OCI-LY7 (cell line): ENCODE measurements around the gene VWA8. TPM values are rescaled to one million over a fixed set of nuclear protein-coding genes. Genes with fewer than 3 reads are reported as not detected.

Experiments
- BruUV-seq: library from RNA; stranded (reverse); fragments of 400-500 nt; replicated peaks from 2 replicates; lab custom pipeline; 2021; lab: Mats Ljungman, UMichigan
- CTCF ChIA-PET: fragments of 300-600 bp; sonication (Branson Sonifier 250); formaldehyde crosslinking; loops from one replicate; lab custom pipeline; 2022; ENCODE audit warnings: antibody characterized with exemption; ENCODE audit not compliant: unreplicated experiment; lab: Charles Lee
- POLR2A ChIA-PET: fragments of 300-600 bp; sonication (Branson Sonifier 250); formaldehyde crosslinking; loops from one replicate; lab custom pipeline; 2022; ENCODE audit warnings: antibody characterized with exemption; lab: Charles Lee
- DNase-seq: peaks from one replicate; pipeline ENCODE4 v3.0.0-alpha.2; 2015; ENCODE audit warnings: low spot score
- H2AFZ ChIP-seq: fragments of 200-600 bp; sonication (generic), shearing (Covaris generic); 2 replicates; pipeline ENCODE4 v1.6.1; 2014; ENCODE audit warnings: mild to moderate bottlenecking, antibody characterized with exemption, low read length, moderate library complexity
- H3K27ac ChIP-seq: fragments of 200-600 bp; sonication (generic); 2 replicates; pipeline ENCODE4 v1.5.1; 2014; ENCODE audit warnings: mixed run types, low read depth, mild to moderate bottlenecking, moderate library complexity, low read length, inconsistent platforms; ENCODE audit not compliant: poor library complexity, severe bottlenecking
- H3K36me3 ChIP-seq: fragments of 200-600 bp; sonication (generic); 2 replicates; pipeline ENCODE4 v1.6.1; 2014; ENCODE audit warnings: mild to moderate bottlenecking, antibody characterized with exemption, low read length, moderate library complexity, mixed read lengths; ENCODE audit not compliant: insufficient read depth
- H3K4me1 ChIP-seq: fragments of 200-600 bp; sonication (generic); 2 replicates; pipeline ENCODE4 v1.5.1; 2014; ENCODE audit warnings: mild to moderate bottlenecking, low read length; ENCODE audit not compliant: insufficient read depth, poor library complexity, severe bottlenecking
- H3K4me2 ChIP-seq: fragments of 200-600 bp; sonication (generic); 2 replicates; pipeline ENCODE4 v1.6.1; 2014; ENCODE audit warnings: mild to moderate bottlenecking, low read length
- H3K4me3 ChIP-seq: fragments of 200-600 bp; sonication (generic); 2 replicates; pipeline ENCODE4 v1.5.1; 2014; ENCODE audit warnings: mild to moderate bottlenecking, low read depth, low read length; ENCODE audit not compliant: poor library complexity, severe bottlenecking
- H3K79me2 ChIP-seq: fragments of 200-600 bp; sonication (generic); 2 replicates; pipeline ENCODE4 v1.6.1; 2016; ENCODE audit warnings: low read depth, mild to moderate bottlenecking, low read length, moderate library complexity, mixed read lengths; ENCODE audit not compliant: insufficient read depth
- H3K9me2 ChIP-seq: fragments of 200-600 bp; sonication (generic); 2 replicates; pipeline ENCODE4 v1.6.1; 2016; ENCODE audit warnings: mild to moderate bottlenecking, low read length, mixed read lengths; ENCODE audit not compliant: insufficient read depth
- H3K9me3 ChIP-seq: fragments of 200-600 bp; sonication (generic); 2 replicates; pipeline ENCODE4 v1.6.1; 2014; ENCODE audit warnings: mild to moderate bottlenecking, mixed run types, low read length, mixed read lengths
- H4K20me1 ChIP-seq: fragments of 200-600 bp; sonication (generic); 2 replicates; pipeline ENCODE4 v1.6.1; 2014; ENCODE audit warnings: mild to moderate bottlenecking, antibody characterized with exemption, low read length, moderate library complexity, mixed read lengths; ENCODE audit not compliant: insufficient read depth
- CTCF ChIP-seq: fragments of 200-600 bp; sonication (generic); conservative IDR thresholded peaks from 2 replicates; pipeline ENCODE4 v1.5.1; 2014; ENCODE audit warnings: mild to moderate bottlenecking, antibody characterized with exemption, low read length, moderate library complexity, mixed read lengths
- EZH2phosphoT487 ChIP-seq: fragments of 200-600 bp; sonication (generic); IDR thresholded peaks from 2 replicates; pipeline ENCODE4 v1.6.1; 2018; ENCODE audit warnings: low read depth, borderline replicate concordance, mild to moderate bottlenecking, mixed run types, antibody characterized with exemption, low read length, moderate library complexity, mixed read lengths
- intact Hi-C: fragments of 100-400 bp; cut with micrococcal nuclease; formaldehyde crosslinking; loops from one replicate; pipeline ENCODE4 v1.10.0; 2022; ENCODE audit not compliant: unreplicated experiment
- total RNA-seq, 2 experiments: library from RNA; depleted of rRNA in 1 of 2; stranded (reverse); fragments of >200 nt in 1 of 2; shearing (Covaris generic) in 1 of 2; gene quantifications; 2 replicates each; pipeline ENCODE4 v1.2.3, GENCODE V29; 2014 to 2022

The VWA8 gene
- total RNA-seq, 2 experiments from 2014 or later, result 26.4 to 31.5 TPM

GRCh38 chr13:41961466-41961760 lies 504 bp upstream of the VWA8 start:
- peak overlapping the region; percentile 71 for H3K4me2 ChIP-seq
- intact Hi-C loops, result loop anchor here (1.0 to 2.0 kb wide), 2 partner anchors 45 to 79 kb away; no protein-coding TSS in a partner anchor
- H4K20me1 ChIP-seq, result no peaks in the 10 kb centered on the region
- BruUV-seq, result TSS peak; percentile 89
- H3K9me2 ChIP-seq, result no peaks in the 10 kb centered on the region
- peak overlapping the region; percentile 60 for H3K27ac ChIP-seq
- H3K36me3 ChIP-seq, result 0 out of 2 replicates have a peak, but pooled peaks cover 4% of the 10 kb centered on the region
- peaks cover 39% of the 10 kb centered on the region; the same call in 1 of the 2 replicates for H3K79me2 ChIP-seq
- no peak for DNase-seq
- ChIA-PET CTCF (no interaction called here), POLR2A (interaction anchor here (0.6 to 2.9 kb wide), 17 partner anchors 9 to 501 kb away, joined by 3 to 21 read pairs (median 5); no protein-coding TSS in a partner anchor)
- peak overlapping the region; percentile 99 for H2AFZ ChIP-seq
- peaks cover 27% of the 10 kb centered on the region for H3K4me1 ChIP-seq
- TF ChIP-seq CTCF, result no peak
- no peak for TF ChIP-seq EZH2phosphoT487
- H3K4me3 ChIP-seq, result peak overlapping the region; percentile 92
- H3K9me3 ChIP-seq, result no peaks in the 10 kb centered on the region

- H3K36me3 ChIP-seq, result peaks cover 12% of the 10 kb centered on the region; the same call in 1 of the 2 replicates
- CTCF ChIA-PET, result no interaction called here
- POLR2A ChIA-PET, result interaction anchor here (0.6 to 2.9 kb wide), 13 partner anchors 7 to 262 kb away, joined by 3 to 21 read pairs (median 5); no protein-coding TSS in a partner anchor
- no peak for TF ChIP-seq CTCF
- no peak for TF ChIP-seq EZH2phosphoT487
- H4K20me1 ChIP-seq, result no peaks in the 10 kb centered on the region
- intact Hi-C loops, result loop anchor here (2.0 kb wide), 1 partner anchor 43 kb away; no protein-coding TSS in a partner anchor
- H3K4me1 ChIP-seq, result peaks cover 35% of the 10 kb centered on the region
- no peaks in the 10 kb centered on the region for H3K9me2 ChIP-seq
- H3K4me3 ChIP-seq, result peak overlapping the region; percentile 92
- TSS peak; percentile 60 for BruUV-seq
- no peaks in the 10 kb centered on the region for H3K9me3 ChIP-seq
- H3K27ac ChIP-seq, result peak overlapping the region; percentile 60
- peak overlapping the region; percentile 99 for H2AFZ ChIP-seq
- peak overlapping the region; percentile 71 for H3K4me2 ChIP-seq
- peak; percentile 41 for DNase-seq
- H3K79me2 ChIP-seq, result peaks cover 51% of the 10 kb centered on the region; the same call in 1 of the 2 replicates
Observed at GRCh38 chr13:41960211-41960636, 685 bp downstream of the VWA8 start.

- CTCF ChIA-PET, result no interaction called here
- DNase-seq, result no peak
- TF ChIP-seq EZH2phosphoT487 (no peak), CTCF (no peak)
- Histone ChIP-seq H3K4me2 (no peak overlapping the region), H2AFZ (no peak overlapping the region), H3K27ac (no peak overlapping the region), H3K79me2 (peaks cover 90% of the 10 kb centered on the region; the same call in 1 of the 2 replicates), H3K4me3 (no peak overlapping the region), H3K4me1 (peaks cover 39% of the 10 kb centered on the region), H4K20me1 (0 out of 2 replicates have a peak, but pooled peaks cover 8% of the 10 kb centered on the region), H3K36me3 (peaks cover 12% of the 10 kb centered on the region; the same call in 1 of the 2 replicates), H3K9me3 (no peaks in the 10 kb centered on the region), H3K9me2 (no peaks in the 10 kb centered on the region)
- no TSS peak for BruUV-seq
- intact Hi-C loops, result loop anchor here (10.0 kb wide), 1 partner anchor 319 kb away; the partner anchor contains the start of gene AKAP11
- POLR2A ChIA-PET, result interaction anchor here (0.9 to 1.6 kb wide), 4 partner anchors 12 to 38 kb away, joined by 3 to 5 read pairs (median 4); no protein-coding TSS in a partner anchor
Observed at GRCh38 chr13:41956272-41956671, 4.6 kb downstream of the VWA8 start.
